Adrenal gland (tissue), 5 donors: ENCODE results near the gene PSMD5.

ENCODE experiments used
- POLR2A ChIP-seq, 2 donors: fragments of 450-650 bp; IDR thresholded peaks; one replicate each; pipeline ENCODE4 v1.6.1; 2017; ENCODE audit warnings: antibody characterized with exemption in 2 of 2, mild to moderate bottlenecking in 2 of 2, moderate library complexity in 1 of 2
- TF ChIP-seq, protein P1 (sequence below), 6 experiments: fragments of 450-650 bp in 4 of 6; fragments of 200-600 bp in 2 of 6; sonication (generic) in 1 of 6; IDR thresholded peaks; 1 replicate in 5 of 6; 2 replicates in 1 of 6; pipeline versions ENCODE4 v1.5.1 to v1.8.0; 2016 to 2021; ENCODE audit warnings: antibody characterized with exemption in 6 of 6, mild to moderate bottlenecking in 2 of 6, moderate library complexity in 1 of 6
- donor health status: DM: no; HTN: no; CAD: no.

DNA sequence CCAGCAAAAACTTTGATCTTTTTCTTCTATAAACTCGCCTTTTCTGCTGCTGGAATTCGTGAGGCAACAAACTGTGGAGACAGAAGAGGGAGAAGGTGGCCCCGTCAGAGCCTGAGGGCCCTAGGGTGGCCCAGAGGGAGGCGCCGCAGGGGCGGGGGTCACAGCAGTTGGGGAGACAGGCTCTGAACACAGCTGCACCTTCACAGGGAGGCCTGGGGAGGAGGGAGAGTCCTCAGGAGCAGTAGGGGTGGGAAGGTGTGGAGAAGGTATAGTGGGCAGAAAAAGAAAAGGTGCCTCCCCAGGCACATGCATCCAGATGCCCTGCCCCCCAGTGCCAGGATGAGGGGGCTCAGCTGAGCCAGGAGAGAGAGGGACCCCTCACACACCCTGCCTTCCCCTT lies 19.2 kb upstream of the PSMD5 start:
- TF ChIP-seq, protein P1, sequence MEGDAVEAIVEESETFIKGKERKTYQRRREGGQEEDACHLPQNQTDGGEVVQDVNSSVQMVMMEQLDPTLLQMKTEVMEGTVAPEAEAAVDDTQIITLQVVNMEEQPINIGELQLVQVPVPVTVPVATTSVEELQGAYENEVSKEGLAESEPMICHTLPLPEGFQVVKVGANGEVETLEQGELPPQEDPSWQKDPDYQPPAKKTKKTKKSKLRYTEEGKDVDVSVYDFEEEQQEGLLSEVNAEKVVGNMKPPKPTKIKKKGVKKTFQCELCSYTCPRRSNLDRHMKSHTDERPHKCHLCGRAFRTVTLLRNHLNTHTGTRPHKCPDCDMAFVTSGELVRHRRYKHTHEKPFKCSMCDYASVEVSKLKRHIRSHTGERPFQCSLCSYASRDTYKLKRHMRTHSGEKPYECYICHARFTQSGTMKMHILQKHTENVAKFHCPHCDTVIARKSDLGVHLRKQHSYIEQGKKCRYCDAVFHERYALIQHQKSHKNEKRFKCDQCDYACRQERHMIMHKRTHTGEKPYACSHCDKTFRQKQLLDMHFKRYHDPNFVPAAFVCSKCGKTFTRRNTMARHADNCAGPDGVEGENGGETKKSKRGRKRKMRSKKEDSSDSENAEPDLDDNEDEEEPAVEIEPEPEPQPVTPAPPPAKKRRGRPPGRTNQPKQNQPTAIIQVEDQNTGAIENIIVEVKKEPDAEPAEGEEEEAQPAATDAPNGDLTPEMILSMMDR (IDR thresholded peaks at IDR 0.05) = no peak
- no peak for TF ChIP-seq POLR2A (IDR thresholded peaks at IDR 0.05)
